ENCODE measurements around the gene NKD2.

NKD2 gene

GRCh38 chr5:964821-965220 is 43.8 kb upstream of the NKD2 start:
- H3K36me3 ChIP-seq (replicated peaks; ENCODE audit: insufficient read depth, low read length): no peaks in the 10 kb centered on the region
- peak overlapping the region; percentile 62 for H3K4me2 ChIP-seq (ENCODE audit: low read depth, low read length)
- peak overlapping the region; percentile 93 for H3K27ac ChIP-seq (ENCODE audit: low read length)
- H3K4me3 ChIP-seq (ENCODE audit: low read length): peak overlapping the region; percentile 4; the same call in 1 of the 2 replicates
- H4K20me1 ChIP-seq (ENCODE audit: insufficient read depth, low read length): no peaks in the 10 kb centered on the region
- H2AFZ ChIP-seq (ENCODE audit: low read length): peak overlapping the region; percentile 28; the same call in 1 of the 2 replicates
- no peaks in the 10 kb centered on the region for H3K79me2 ChIP-seq (ENCODE audit: low read length)
- peaks cover 37% of the 10 kb centered on the region for H3K4me1 ChIP-seq (ENCODE audit: low read length)
- no peak for TF ChIP-seq EZH2 (optimal IDR thresholded peaks at IDR 0.05; ENCODE audit: low read depth, low read length)
- TF ChIP-seq CTCF (IDR thresholded peaks at IDR 0.05; ENCODE audit: low read length): no peak
- H3K9me2 ChIP-seq (replicated peaks; ENCODE audit: insufficient read depth, low read length): no peaks in the 10 kb centered on the region
- no peak for DNase-seq
- H3K9me3 ChIP-seq (replicated peaks; ENCODE audit: insufficient read depth, low read length): no peaks in the 10 kb centered on the region
- H3K9ac ChIP-seq (ENCODE audit: low read length): peak overlapping the region; percentile 58; the same call in 1 of the 2 replicates
- peaks cover 31% of the 10 kb centered on the region for H3K27me3 ChIP-seq (replicated peaks; ENCODE audit: insufficient read depth, low read length)
- H3F3A ChIP-seq (ENCODE audit: insufficient read depth, low read length): peaks cover 26% of the 10 kb centered on the region; the same call in 1 of the 2 replicates

GRCh38 chr5:965604-966344 is 42.8 kb upstream of the NKD2 start:
- Histone ChIP-seq H3K9me3 (replicated peaks; ENCODE audit: insufficient read depth, low read length) (no peaks in the 10 kb centered on the region), H3K9ac (ENCODE audit: low read length) (peak overlapping the region; percentile 23; the same call in 1 of the 2 replicates), H3K9me2 (replicated peaks; ENCODE audit: insufficient read depth, low read length) (no peaks in the 10 kb centered on the region), H3K27ac (ENCODE audit: low read length) (peak overlapping the region; percentile 93), H3K36me3 (replicated peaks; ENCODE audit: insufficient read depth, low read length) (no peaks in the 10 kb centered on the region), H3K27me3 (replicated peaks; ENCODE audit: insufficient read depth, low read length) (peaks cover 39% of the 10 kb centered on the region), H3K4me1 (ENCODE audit: low read length) (peaks cover 37% of the 10 kb centered on the region), H3K4me3 (ENCODE audit: low read length) (peak overlapping the region; percentile 8; the same call in 1 of the 2 replicates), H3K4me2 (ENCODE audit: low read depth, low read length) (peak overlapping the region; percentile 62), H2AFZ (ENCODE audit: low read length) (peak overlapping the region; percentile 42; the same call in 1 of the 2 replicates), H4K20me1 (ENCODE audit: insufficient read depth, low read length) (no peaks in the 10 kb centered on the region), H3F3A (ENCODE audit: insufficient read depth, low read length) (peaks cover 26% of the 10 kb centered on the region; the same call in 1 of the 2 replicates), H3K79me2 (ENCODE audit: low read length) (no peaks in the 10 kb centered on the region)
- TF ChIP-seq EZH2phosphoT487 (IDR thresholded peaks at IDR 0.05; ENCODE audit: low read length) (no peak), EZH2 (optimal IDR thresholded peaks at IDR 0.05; ENCODE audit: low read depth, low read length) (no peak), CTCF (IDR thresholded peaks at IDR 0.05; ENCODE audit: low read length) (peak; percentile 28)
- peak; percentile 74 for DNase-seq

GRCh38 chr5:966345-966710 is 42.3 kb upstream of the NKD2 start:
- no peaks in the 10 kb centered on the region for H4K20me1 ChIP-seq (ENCODE audit: insufficient read depth, low read length)
- H3K4me2 ChIP-seq (ENCODE audit: low read depth, low read length): peak overlapping the region; percentile 62
- DNase-seq: no peak
- peak overlapping the region; percentile 8; the same call in 1 of the 2 replicates for H3K4me3 ChIP-seq (ENCODE audit: low read length)
- no peaks in the 10 kb centered on the region for H3K9me3 ChIP-seq (replicated peaks; ENCODE audit: insufficient read depth, low read length)
- no peaks in the 10 kb centered on the region for H3K9me2 ChIP-seq (replicated peaks; ENCODE audit: insufficient read depth, low read length)
- H3K27me3 ChIP-seq (replicated peaks; ENCODE audit: insufficient read depth, low read length): peaks cover 39% of the 10 kb centered on the region
- H3K36me3 ChIP-seq (replicated peaks; ENCODE audit: insufficient read depth, low read length): no peaks in the 10 kb centered on the region
- H3K27ac ChIP-seq (ENCODE audit: low read length): peak overlapping the region; percentile 93
- peaks cover 26% of the 10 kb centered on the region; the same call in 1 of the 2 replicates for H3F3A ChIP-seq (ENCODE audit: insufficient read depth, low read length)
- H3K4me1 ChIP-seq (ENCODE audit: low read length): peaks cover 37% of the 10 kb centered on the region
- H3K9ac ChIP-seq (ENCODE audit: low read length): peak overlapping the region; percentile 23; the same call in 1 of the 2 replicates
- TF ChIP-seq CTCF (IDR thresholded peaks at IDR 0.05; ENCODE audit: low read length) (0 out of 2 replicates have a peak, but pooled peaks have one; percentile 3), EZH2 (optimal IDR thresholded peaks at IDR 0.05; ENCODE audit: low read depth, low read length) (no peak)
- peak overlapping the region; percentile 42; the same call in 1 of the 2 replicates for H2AFZ ChIP-seq (ENCODE audit: low read length)
- H3K79me2 ChIP-seq (ENCODE audit: low read length): no peaks in the 10 kb centered on the region

All from MM.1S (cell line).